Superior temporal gyrus (tissue), 1 donor: Measurements from ENCODE around the gene B3GALNT2.
A peak's percentile ranks its signal among the peaks of the same experiment; 100 is the strongest.
"Not testable (repeated sequence)": the region's sequence is repeated elsewhere in the genome, so short reads cannot be mapped to it uniquely, and the experiment has no call there.

Experiments
- DNase-seq: peaks from one replicate; pipeline ENCODE4 v3.0.0-alpha.2; 2016; ENCODE audit errors: extremely low spot score

B3GALNT2 gene

GRCh38 chr1:235504122-235504493, at the start of gene B3GALNT2:
TSS of gene B3GALNT2 (minus strand) at chr1:235504452. CDS start at chr1:235504252, 200 bp downstream.
- no peak for DNase-seq

GRCh38 chr1:235553112-235553551, 48.9 kb upstream of the B3GALNT2 start:
- no peak for DNase-seq

DNA sequence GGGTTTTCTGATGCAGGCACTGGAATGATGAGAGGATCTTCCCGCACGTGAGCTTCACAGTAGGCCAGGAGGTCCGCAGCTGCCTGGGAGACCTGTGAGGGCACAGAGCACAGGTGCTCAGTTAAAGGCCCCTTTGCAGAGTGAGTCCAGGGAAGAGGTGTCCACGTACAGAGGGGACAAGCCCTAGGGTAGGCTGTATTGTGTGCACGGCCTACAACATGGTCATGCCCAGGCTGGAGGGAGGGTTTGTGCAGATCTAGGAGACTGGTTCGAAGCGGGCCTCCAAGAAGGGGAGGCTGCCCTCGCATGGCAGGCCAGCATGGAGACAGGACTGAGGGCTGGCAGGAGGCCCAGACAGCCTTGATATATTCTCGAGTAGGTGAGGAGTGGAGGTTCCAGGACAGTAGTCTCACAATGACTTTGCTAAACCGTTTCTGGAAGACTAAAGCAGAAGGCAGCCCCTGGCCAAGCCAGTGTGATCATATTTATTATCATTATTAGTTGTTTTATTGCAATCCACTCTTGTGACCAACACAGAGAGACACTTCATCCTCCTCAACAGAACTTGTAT, 48.0 kb upstream of the B3GALNT2 start:
- no peak for DNase-seq

GRCh38 chr1:235549351-235550139, 45.3 kb upstream of the B3GALNT2 start:
- no peak for DNase-seq

DNA sequence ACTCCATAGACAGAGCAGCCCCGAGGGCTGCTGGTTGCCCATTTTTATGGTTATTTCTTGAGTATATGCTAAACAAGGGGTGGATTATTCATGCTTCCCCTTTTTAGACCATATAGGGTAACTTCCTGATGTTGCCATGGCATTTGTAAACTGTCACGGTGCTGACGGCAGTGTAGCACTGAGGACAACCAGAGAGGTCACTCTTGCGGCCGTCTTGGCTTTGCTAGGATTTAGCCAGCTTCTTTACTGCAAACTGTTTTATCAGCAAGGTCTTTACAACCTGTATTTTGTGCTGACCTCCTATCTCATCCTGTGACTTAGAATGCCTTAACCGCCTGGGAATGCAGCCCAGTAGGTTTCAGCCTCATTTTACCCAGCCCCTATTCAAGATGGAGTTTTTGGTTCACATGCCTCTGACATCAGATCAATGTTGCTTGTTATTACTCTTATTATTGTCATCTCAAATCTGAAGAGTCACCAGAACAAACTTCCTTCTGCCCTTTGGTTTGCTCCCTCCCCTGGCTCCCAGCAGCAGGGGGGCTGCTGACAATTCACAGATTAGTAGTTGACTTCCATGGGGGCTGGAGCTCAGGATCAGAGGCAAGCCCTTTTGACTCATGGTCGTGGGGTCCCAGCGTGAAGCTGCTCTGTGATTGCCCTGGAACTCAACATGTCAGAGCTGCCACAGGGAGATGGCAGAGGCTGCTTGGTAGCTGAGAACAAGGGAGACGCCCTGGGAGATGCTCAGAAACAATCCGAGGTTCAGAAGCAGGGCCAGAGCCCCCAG, 42.3 kb upstream of the B3GALNT2 start:
- DNase-seq, result not testable (repeated sequence)

DNA sequence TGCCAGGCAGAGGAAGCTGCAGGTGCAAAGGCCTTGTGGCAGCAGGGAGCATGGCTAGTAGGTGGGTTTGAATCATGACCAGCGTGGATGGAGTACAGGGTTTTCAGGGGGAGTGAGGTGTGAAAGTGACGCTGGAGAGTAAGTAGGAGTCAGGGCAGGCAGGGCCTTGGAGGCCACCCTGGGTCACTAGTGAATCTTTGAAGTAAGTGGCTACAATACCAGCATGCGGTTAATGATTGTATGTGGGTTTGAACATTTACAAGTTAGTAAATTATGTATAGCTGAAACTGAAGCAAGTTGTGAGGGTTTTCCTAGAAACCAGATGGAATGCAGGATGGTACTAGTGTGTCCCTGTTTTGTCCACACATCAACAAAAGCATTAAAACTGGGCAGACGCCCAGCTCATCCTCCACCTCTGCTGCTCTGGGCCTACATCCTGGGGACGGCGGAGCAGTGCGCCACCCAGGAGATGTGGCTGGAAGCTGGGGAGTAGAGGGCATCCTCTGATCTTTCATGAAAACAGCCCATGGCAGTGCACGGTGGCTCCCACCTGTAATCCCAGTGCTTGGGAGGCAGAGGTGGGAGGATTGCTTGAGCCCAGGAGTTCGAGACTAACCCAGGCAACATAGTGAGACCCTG, 41.2 kb upstream of the B3GALNT2 start:
- DNase-seq, result no peak

DNA sequence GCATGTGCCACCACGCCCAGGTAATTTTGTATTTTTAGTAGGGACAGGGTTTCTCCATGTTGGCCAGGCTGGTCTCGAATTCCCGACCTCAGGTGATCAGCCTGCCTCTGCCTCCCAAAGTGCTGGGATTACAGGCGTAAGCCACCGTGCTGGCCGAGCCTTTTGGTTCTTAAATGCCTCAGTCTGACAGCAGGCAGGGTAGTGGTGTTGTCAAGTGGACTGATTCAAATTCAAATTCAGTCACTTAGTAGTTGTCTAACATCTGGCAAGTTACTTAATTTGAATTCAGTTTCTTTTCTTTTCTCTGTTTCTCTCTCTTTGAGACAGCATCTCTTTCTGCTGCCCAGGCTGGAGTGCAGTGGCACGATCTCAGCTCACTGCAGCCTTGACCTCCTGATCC, 38.6 kb upstream of the B3GALNT2 start:
- not testable (repeated sequence) for DNase-seq

- DNase-seq, result no peak
Observed at GRCh38 chr1:235533476-235534168, 29.4 kb upstream of the B3GALNT2 start.

GRCh38 chr1:235532360-235532759, 28.1 kb upstream of the B3GALNT2 start:
- no peak for DNase-seq

DNA sequence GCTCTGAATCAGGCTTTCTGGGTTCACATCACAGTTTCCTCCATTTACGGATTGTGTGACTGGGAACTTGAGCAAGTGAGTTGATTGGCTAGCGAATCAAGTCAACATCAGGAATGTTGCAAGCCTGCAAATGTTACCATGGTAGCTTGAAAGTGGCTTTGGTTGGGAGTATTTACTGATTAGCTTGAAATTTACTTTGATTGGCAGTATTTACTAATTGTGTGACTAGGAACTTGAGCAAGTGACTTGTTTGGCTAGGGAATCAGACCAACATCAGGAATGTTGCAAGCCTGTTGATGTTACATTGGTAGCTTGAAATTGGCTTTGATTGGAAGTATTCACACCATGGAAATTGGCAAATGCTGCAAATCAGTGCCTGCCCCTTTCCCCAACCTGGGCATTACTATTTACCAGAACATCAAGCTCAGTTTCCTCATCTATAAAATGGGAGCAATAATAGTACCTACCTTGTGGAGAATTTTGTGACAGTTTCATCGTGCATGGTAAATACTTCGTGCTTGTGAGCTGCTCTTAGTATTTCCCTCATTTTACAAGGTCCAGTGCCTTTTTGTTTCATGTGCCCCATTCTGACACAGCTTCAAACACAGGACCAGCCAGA, 23.1 kb upstream of the B3GALNT2 start:
- DNase-seq, result no peak

- DNase-seq, result no peak
Observed at GRCh38 chr1:235525314-235525713, 21.1 kb upstream of the B3GALNT2 start.

DNA sequence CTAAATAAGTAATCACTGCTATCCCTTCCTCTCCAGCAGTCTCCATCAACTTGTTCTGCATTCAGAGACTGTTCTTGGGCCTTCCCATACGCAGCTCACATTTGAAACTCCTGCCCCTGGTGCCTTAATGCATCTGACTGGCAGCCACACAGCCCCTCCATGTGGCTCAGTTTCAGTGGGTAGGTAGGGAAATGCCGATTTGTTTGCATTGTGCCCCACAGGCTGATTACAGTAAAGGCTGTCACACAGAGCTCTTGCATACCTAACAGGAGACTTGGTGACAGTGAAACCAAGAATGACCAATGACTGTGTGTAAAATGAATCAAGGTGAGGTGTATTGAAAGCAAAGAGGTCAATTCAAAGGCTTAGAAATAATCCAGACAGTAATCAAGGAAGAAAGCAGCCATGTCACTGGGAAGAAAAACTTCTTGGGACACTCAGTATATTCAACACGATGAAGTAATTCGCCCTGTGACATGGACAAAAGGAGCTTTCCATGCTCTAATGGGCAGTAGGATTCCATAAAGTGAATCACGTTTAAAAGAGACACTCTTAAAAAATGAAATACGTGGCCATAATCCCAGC, 12.7 kb upstream of the B3GALNT2 start:
- no peak for DNase-seq

DNA sequence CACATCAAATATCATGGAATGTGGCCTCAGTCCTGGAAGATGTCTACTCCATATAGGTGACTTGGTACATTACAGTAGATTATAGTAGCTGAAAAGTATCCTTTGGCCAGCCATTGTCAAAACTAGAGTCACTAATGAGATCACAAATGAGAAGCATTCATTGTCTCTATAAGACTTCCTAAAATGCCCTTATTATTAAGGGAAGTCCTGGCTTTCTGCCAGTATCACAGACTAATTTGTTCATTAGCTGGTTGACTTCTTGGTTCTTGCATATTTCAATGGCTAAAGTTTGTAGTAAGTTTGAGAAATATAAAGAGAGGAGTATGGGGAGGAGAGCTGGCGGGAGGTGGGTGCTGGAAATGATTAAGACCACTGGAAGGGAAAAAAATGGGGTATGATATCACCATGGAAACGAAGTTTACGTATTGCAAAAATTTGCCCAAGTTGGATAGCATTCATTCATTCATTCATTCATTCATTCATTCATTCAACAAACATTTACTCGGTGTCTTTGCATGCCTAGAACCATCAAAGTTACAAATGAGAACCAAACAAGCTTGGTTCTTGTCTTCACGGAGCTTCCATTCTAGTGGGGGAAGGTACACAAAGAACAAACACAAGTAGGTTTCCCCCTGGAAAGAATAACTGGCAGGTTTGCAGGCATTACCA, 11.7 kb upstream of the B3GALNT2 start:
- no peak for DNase-seq

GRCh38 chr1:235513495-235514366, 9.5 kb upstream of the B3GALNT2 start:
- DNase-seq, result peak; percentile 91

- no peak for DNase-seq
Observed at GRCh38 chr1:235511470-235512240, 7.4 kb upstream of the B3GALNT2 start.

DNA sequence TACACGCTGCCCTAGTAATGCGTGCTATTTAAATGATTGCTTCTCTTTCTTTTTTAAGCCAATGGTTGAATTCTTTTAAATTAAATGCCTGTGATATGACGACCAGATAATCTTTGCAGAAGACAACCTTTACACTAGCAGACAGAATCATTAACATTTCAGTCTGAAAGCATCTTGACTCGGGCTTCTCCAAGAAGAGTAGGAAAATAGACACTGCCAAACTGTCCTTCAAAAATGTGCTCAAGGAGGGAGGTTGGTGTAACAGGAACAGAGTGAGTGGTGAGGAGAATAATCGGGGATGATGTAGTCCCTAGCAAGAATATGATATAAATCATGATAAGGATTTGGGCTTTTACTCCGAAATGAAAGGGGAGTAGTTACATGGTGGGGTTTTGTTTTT, 6.6 kb upstream of the B3GALNT2 start:
- DNase-seq, result no peak

GRCh38 chr1:235507623-235508022, 3.4 kb upstream of the B3GALNT2 start:
- DNase-seq, result no peak

GRCh38 chr1:235504494-235505222, 406 bp upstream of the B3GALNT2 start:
- peak; percentile 98 for DNase-seq
